H9 (cell line): ENCODE results near the gene SNX18. TPM values are rescaled to one million over a fixed set of nuclear protein-coding genes. Genes with fewer than 3 reads are reported as not detected.

Source experiments
- DNase-seq: peaks from one replicate; pipeline ENCODE4 v3.0.0-alpha.2; 2017
- H2AFZ ChIP-seq: one replicate; pipeline ENCODE4 v1.6.1; 2013; ENCODE audit warnings: mild to moderate bottlenecking, low read length, control low read depth, moderate library complexity
- H2AK5ac ChIP-seq: 2 replicates; pipeline ENCODE4 v1.6.1; 2013; ENCODE audit warnings: low read length, control low read depth, mixed read lengths; ENCODE audit not compliant: insufficient read length
- H2BK120ac ChIP-seq: one replicate; pipeline ENCODE4 v1.6.1; 2013; ENCODE audit warnings: low read depth, mild to moderate bottlenecking, low read length, control low read depth, inconsistent platforms; ENCODE audit not compliant: poor library complexity, severe bottlenecking
- H2BK12ac ChIP-seq: 2 replicates; pipeline ENCODE4 v1.6.1; 2013; ENCODE audit warnings: low read length, control low read depth, mixed read lengths, low read depth; ENCODE audit not compliant: insufficient read length
- H2BK15ac ChIP-seq: 2 replicates; pipeline ENCODE4 v1.6.1; 2013; ENCODE audit warnings: low read depth, low read length, control low read depth
- H2BK20ac ChIP-seq: one replicate; pipeline ENCODE4 v1.6.1; 2013; ENCODE audit warnings: low read depth, mild to moderate bottlenecking, low read length, control low read depth, inconsistent platforms; ENCODE audit not compliant: poor library complexity, severe bottlenecking
- H2BK5ac ChIP-seq: 2 replicates; pipeline ENCODE4 v1.6.1; 2013; ENCODE audit warnings: low read length, control low read depth, mixed read lengths; ENCODE audit not compliant: insufficient read length
- H3K14ac ChIP-seq: 2 replicates; pipeline ENCODE4 v1.6.1; 2013; ENCODE audit warnings: low read length, control low read depth; ENCODE audit not compliant: insufficient read depth
- H3K18ac ChIP-seq: 2 replicates; pipeline ENCODE4 v1.6.1; 2013; ENCODE audit warnings: low read depth, mild to moderate bottlenecking, mixed read lengths, low read length, control low read depth; ENCODE audit not compliant: insufficient read length
- H3K23ac ChIP-seq: 2 replicates; pipeline ENCODE4 v1.6.1; 2013; ENCODE audit warnings: low read length, control low read depth, mixed read lengths, low read depth; ENCODE audit not compliant: insufficient read length
- H3K23me2 ChIP-seq: 2 replicates; pipeline ENCODE4 v1.6.1; 2013; ENCODE audit warnings: low read depth, mild to moderate bottlenecking, mixed read lengths, low read length, control low read depth; ENCODE audit not compliant: insufficient read length, poor library complexity, severe bottlenecking
- H3K27ac ChIP-seq: 2 replicates; pipeline ENCODE4 v1.5.1; 2013; ENCODE audit warnings: low read length, control low read depth, mixed read lengths, low read depth; ENCODE audit not compliant: insufficient read length
- H3K27me3 ChIP-seq: 2 replicates; pipeline ENCODE4 v1.6.1; 2013; ENCODE audit warnings: low read length, control low read depth, inconsistent platforms; ENCODE audit not compliant: insufficient read depth
- H3K4ac ChIP-seq: 2 replicates; pipeline ENCODE4 v1.6.1; 2013; ENCODE audit warnings: low read depth, mild to moderate bottlenecking, control low read depth, inconsistent platforms, low read length, moderate library complexity
- H3K4me1 ChIP-seq: 2 replicates; pipeline ENCODE4 v1.6.1; 2013; ENCODE audit warnings: low read length, control low read depth, inconsistent platforms; ENCODE audit not compliant: insufficient read depth
- H3K4me2 ChIP-seq: 2 replicates; pipeline ENCODE4 v1.6.1; 2013; ENCODE audit warnings: low read length, control low read depth, mixed read lengths; ENCODE audit not compliant: insufficient read length, insufficient read depth
- H3K56ac ChIP-seq: 2 replicates; pipeline ENCODE4 v1.6.1; 2013; ENCODE audit warnings: low read depth, mild to moderate bottlenecking, mixed read lengths, low read length, control low read depth; ENCODE audit not compliant: insufficient read length
- H3K79me1 ChIP-seq: 2 replicates; pipeline ENCODE4 v1.6.1; 2013; ENCODE audit warnings: low read depth, mild to moderate bottlenecking, moderate library complexity, low read length, control low read depth, inconsistent platforms; ENCODE audit not compliant: insufficient read depth, poor library complexity, severe bottlenecking
- H3K79me2 ChIP-seq: 2 replicates; pipeline ENCODE4 v1.6.1; 2013; ENCODE audit warnings: low read length, control low read depth, inconsistent platforms; ENCODE audit not compliant: insufficient read depth
- H3K9ac ChIP-seq: 2 replicates; pipeline ENCODE4 v1.6.1; 2013; ENCODE audit warnings: low read length, control low read depth, mixed read lengths; ENCODE audit not compliant: insufficient read length; ENCODE audit errors: extremely low read depth
- H3K9me3 ChIP-seq: one replicate; pipeline ENCODE4 v1.6.1; 2013; ENCODE audit warnings: low read depth, low read length, inconsistent platforms; ENCODE audit not compliant: control insufficient read depth
- H3T11ph ChIP-seq: one replicate; pipeline ENCODE4 v1.6.1; 2013; ENCODE audit warnings: mild to moderate bottlenecking, low read length, control low read depth, inconsistent platforms
- H4K20me1 ChIP-seq: one replicate; pipeline ENCODE4 v1.6.1; 2013; ENCODE audit not compliant: control insufficient read depth, insufficient read length, insufficient read depth
- H4K5ac ChIP-seq: 2 replicates; pipeline ENCODE4 v1.6.1; 2013; ENCODE audit warnings: low read depth, mild to moderate bottlenecking, mixed read lengths, low read length, control low read depth; ENCODE audit not compliant: insufficient read length
- H4K8ac ChIP-seq: replicated peaks from 2 replicates; pipeline ENCODE4 v1.6.1; 2013; ENCODE audit warnings: low read length, control low read depth, mixed read lengths, low read depth; ENCODE audit not compliant: insufficient read length
- H4K91ac ChIP-seq: 2 replicates; pipeline ENCODE4 v1.6.1; 2013; ENCODE audit warnings: low read depth, mild to moderate bottlenecking, moderate library complexity, mixed read lengths, low read length, control low read depth; ENCODE audit not compliant: insufficient read length
- H3K27ac Mint-ChIP-seq, 3 experiments: 2 replicates in 2 of 3; 3 replicates in 1 of 3; pipeline ENCODE4 v1.8.0; 2020 to 2021; ENCODE audit warnings: mixed read lengths in 3 of 3, mild to moderate bottlenecking in 1 of 3, moderate library complexity in 1 of 3
- H3K27me3 Mint-ChIP-seq: 2 replicates; pipeline ENCODE4 v1.8.0; 2021; ENCODE audit warnings: low read depth, mild to moderate bottlenecking, moderate library complexity, mixed read lengths
- H3K36me3 Mint-ChIP-seq, 3 experiments: 2 replicates in 2 of 3; 3 replicates in 1 of 3; pipeline ENCODE4 v1.8.0; 2020 to 2021; ENCODE audit warnings: low read depth in 3 of 3, mixed read lengths in 3 of 3; ENCODE audit not compliant: insufficient read depth in 1 of 3
- H3K4me1 Mint-ChIP-seq, 2 experiments: 2 replicates each; pipeline ENCODE4 v1.8.0; 2020; ENCODE audit warnings: mixed read lengths in 2 of 2
- H3K4me3 Mint-ChIP-seq, 2 experiments: 2 replicates in 1 of 2; 3 replicates in 1 of 2; pipeline ENCODE4 v1.8.0; 2020 to 2021; ENCODE audit warnings: mild to moderate bottlenecking in 2 of 2, mixed read lengths in 2 of 2, moderate library complexity in 1 of 2
- H3K9me3 Mint-ChIP-seq, 2 experiments: 2 replicates in 1 of 2; 3 replicates in 1 of 2; pipeline ENCODE4 v1.8.0; 2020; ENCODE audit warnings: mild to moderate bottlenecking in 2 of 2, mixed read lengths in 2 of 2, moderate library complexity in 1 of 2
- WGBS: extraction: QIAGEN DNeasy Blood & Tissue Kit; methylation state at CpG from one replicate; pipeline ENCODE4 v1.1.7; 2013; ENCODE audit warnings: missing lambda C conversion rate, low lambda C conversion rate, mixed read lengths; ENCODE audit not compliant: insufficient read length; ENCODE audit errors: extremely low coverage; 5-methylcytosine and 5-hydroxymethylcytosine counted together
- total RNA-seq: library from RNA; stranded (reverse); gene quantifications from 2 replicates; pipeline ENCODE4 v1.2.1, GENCODE V29; 2021
- TF ChIP-seq, protein P1 (sequence below): fragments of 200-600 bp; sonication (generic); conservative IDR thresholded peaks from 3 replicates; pipeline ENCODE4 v1.8.0; 2021; ENCODE audit warnings: antibody characterized with exemption, mild to moderate bottlenecking

Gene SNX18
- total RNA-seq, 1 experiment from 2014 or later, result 17.2 TPM

DNA sequence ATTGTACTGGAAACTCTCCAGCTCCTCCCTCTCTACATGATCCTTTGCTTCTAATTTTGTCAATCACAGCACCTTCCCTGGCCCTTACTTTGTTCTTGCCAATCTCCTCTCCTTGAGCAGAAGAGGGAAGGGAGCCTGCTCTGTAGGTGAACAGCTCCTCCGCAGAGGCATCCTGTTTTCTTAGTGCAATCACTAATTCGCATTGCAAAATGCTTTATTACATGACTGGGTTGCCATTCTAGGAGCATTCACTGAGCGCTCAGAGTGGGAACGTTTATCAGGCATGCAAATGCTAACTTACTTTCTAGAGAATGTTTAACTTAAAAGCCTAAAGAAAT is 416 bp upstream of the SNX18 start:
- Histone ChIP-seq H3K14ac (no peak overlapping the region), H3K4me2 (peak overlapping the region; percentile 90), H3K18ac (no peak overlapping the region), H2AFZ (peak overlapping the region; percentile 99), H4K8ac (no peak overlapping the region), H3K23ac (no peak overlapping the region), H2BK20ac (no peak overlapping the region), H2BK120ac (no peak overlapping the region), H2BK12ac (no peak overlapping the region), H2AK5ac (no peak overlapping the region), H4K20me1 (no peaks in the 10 kb centered on the region), H2BK5ac (no peak overlapping the region), H4K91ac (no peak overlapping the region), H3K79me1 (no peaks in the 10 kb centered on the region), H3K79me2 (peaks cover 7% of the 10 kb centered on the region; the same call in 1 of the 2 replicates), H3K9ac (peak overlapping the region; percentile 59), H4K5ac (no peak overlapping the region), H3K27me3 (peaks cover 3% of the 10 kb centered on the region; the same call in 1 of the 2 replicates), H3K4me1 (0 out of 2 replicates have a peak, but pooled peaks cover 2% of the 10 kb centered on the region), H3K56ac (no peak overlapping the region), H3K27ac (no peak overlapping the region), H3T11ph (no peak overlapping the region), H3K4ac (no peak overlapping the region), H3K9me3 (no peaks in the 10 kb centered on the region), H2BK15ac (no peak overlapping the region), H3K23me2 (peaks cover 7% of the 10 kb centered on the region)
- no CpG with 5 or more reads among the region's 4 CpGs for WGBS
- H3K4me1 Mint-ChIP-seq, result peaks cover 27 to 34% of the 10 kb centered on the region in 2 experiments
- peaks cover 26% of the 10 kb centered on the region for H3K27me3 Mint-ChIP-seq
- H3K36me3 Mint-ChIP-seq, result peaks cover 5 to 14% (median 13%) of the 10 kb centered on the region in 3 experiments; a peak in 5 of 7 replicates
- H3K9me3 Mint-ChIP-seq, result no peaks in the 10 kb centered on the region; a peak in 1 of 5 replicates
- DNase-seq, result no peak
- TF ChIP-seq, protein P1, sequence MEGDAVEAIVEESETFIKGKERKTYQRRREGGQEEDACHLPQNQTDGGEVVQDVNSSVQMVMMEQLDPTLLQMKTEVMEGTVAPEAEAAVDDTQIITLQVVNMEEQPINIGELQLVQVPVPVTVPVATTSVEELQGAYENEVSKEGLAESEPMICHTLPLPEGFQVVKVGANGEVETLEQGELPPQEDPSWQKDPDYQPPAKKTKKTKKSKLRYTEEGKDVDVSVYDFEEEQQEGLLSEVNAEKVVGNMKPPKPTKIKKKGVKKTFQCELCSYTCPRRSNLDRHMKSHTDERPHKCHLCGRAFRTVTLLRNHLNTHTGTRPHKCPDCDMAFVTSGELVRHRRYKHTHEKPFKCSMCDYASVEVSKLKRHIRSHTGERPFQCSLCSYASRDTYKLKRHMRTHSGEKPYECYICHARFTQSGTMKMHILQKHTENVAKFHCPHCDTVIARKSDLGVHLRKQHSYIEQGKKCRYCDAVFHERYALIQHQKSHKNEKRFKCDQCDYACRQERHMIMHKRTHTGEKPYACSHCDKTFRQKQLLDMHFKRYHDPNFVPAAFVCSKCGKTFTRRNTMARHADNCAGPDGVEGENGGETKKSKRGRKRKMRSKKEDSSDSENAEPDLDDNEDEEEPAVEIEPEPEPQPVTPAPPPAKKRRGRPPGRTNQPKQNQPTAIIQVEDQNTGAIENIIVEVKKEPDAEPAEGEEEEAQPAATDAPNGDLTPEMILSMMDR, result no peak
- peak overlapping the region; percentile 58 to 74 for H3K4me3 Mint-ChIP-seq
- no peak overlapping the region for H3K27ac Mint-ChIP-seq
